IgD-negative memory B cell (primary cell): Measurements from ENCODE around the gene VEGFC. TPM values are rescaled to one million over a fixed set of nuclear protein-coding genes. Genes with fewer than 3 reads are reported as not detected.

Experiments
- H3K27ac Mint-ChIP-seq, 3 donors: one replicate each; pipeline ENCODE4 v1.8.0; 2020 to 2022; ENCODE audit warnings: mild to moderate bottlenecking in 3 of 3, mixed read lengths in 3 of 3, moderate library complexity in 1 of 3
- H3K27me3 Mint-ChIP-seq: one replicate; pipeline ENCODE4 v1.8.0; 2021; ENCODE audit warnings: mixed read lengths
- H3K36me3 Mint-ChIP-seq: one replicate; pipeline ENCODE4 v1.8.0; 2020; ENCODE audit warnings: mild to moderate bottlenecking, mixed read lengths
- H3K4me1 Mint-ChIP-seq, 3 donors: one replicate each; pipeline ENCODE4 v1.8.0; 2020 to 2022; ENCODE audit warnings: mixed read lengths in 3 of 3, mild to moderate bottlenecking in 1 of 3
- H3K4me3 Mint-ChIP-seq, 4 donors: one replicate each; pipeline ENCODE4 v1.8.0; 2020 to 2022; ENCODE audit warnings: mild to moderate bottlenecking in 4 of 4, mixed read lengths in 4 of 4, moderate library complexity in 3 of 4
- H3K9me3 Mint-ChIP-seq, 3 donors: one replicate each; pipeline ENCODE4 v1.8.0; 2020 to 2021; ENCODE audit warnings: mixed read lengths in 3 of 3, mild to moderate bottlenecking in 1 of 3
- polyA plus RNA-seq: library from polyadenylated mRNA; unstranded; fragments of 300-500 nt; fragmentation: Illumina TruSeq; gene quantifications from one replicate; pipeline ENCODE4 v1.2.3, GENCODE V29; 2021

VEGFC gene
- polyA plus RNA-seq, 1 donor from 2014 or later: not detected

- Mint-ChIP-seq H3K27me3 (no peaks in the 10 kb centered on the region), H3K4me3 (no peak overlapping the region), H3K4me1 (no peaks in the 10 kb centered on the region), H3K27ac (no peak overlapping the region), H3K36me3 (no peaks in the 10 kb centered on the region), H3K9me3 (peaks cover 0 to 3% (median 0%) of the 10 kb centered on the region in 3 donors)
Observed at GRCh38 chr4:176758731-176759130, 34.0 kb downstream of the VEGFC start.

GRCh38 chr4:176758323-176758722 is 34.4 kb downstream of the VEGFC start:
- Mint-ChIP-seq H3K4me3 (no peak overlapping the region), H3K27ac (no peak overlapping the region), H3K4me1 (no peaks in the 10 kb centered on the region), H3K27me3 (no peaks in the 10 kb centered on the region), H3K36me3 (no peaks in the 10 kb centered on the region), H3K9me3 (peaks cover 0 to 3% (median 0%) of the 10 kb centered on the region in 3 donors)

- H3K36me3 Mint-ChIP-seq: no peaks in the 10 kb centered on the region
- no peaks in the 10 kb centered on the region for H3K27me3 Mint-ChIP-seq
- H3K27ac Mint-ChIP-seq: no peak overlapping the region
- H3K4me3 Mint-ChIP-seq: no peak overlapping the region
- H3K9me3 Mint-ChIP-seq: peaks cover 0 to 3% (median 0%) of the 10 kb centered on the region in 3 donors
- no peaks in the 10 kb centered on the region for H3K4me1 Mint-ChIP-seq
Observed at GRCh38 chr4:176755613-176756012, 37.1 kb downstream of the VEGFC start.

- H3K36me3 Mint-ChIP-seq: no peaks in the 10 kb centered on the region
- H3K9me3 Mint-ChIP-seq: peaks cover 0 to 3% (median 0%) of the 10 kb centered on the region in 3 donors
- no peak overlapping the region for H3K4me3 Mint-ChIP-seq
- H3K27me3 Mint-ChIP-seq: no peaks in the 10 kb centered on the region
- H3K27ac Mint-ChIP-seq: no peak overlapping the region
- H3K4me1 Mint-ChIP-seq: no peaks in the 10 kb centered on the region
Observed at GRCh38 chr4:176755001-176755400, 37.7 kb downstream of the VEGFC start.

DNA sequence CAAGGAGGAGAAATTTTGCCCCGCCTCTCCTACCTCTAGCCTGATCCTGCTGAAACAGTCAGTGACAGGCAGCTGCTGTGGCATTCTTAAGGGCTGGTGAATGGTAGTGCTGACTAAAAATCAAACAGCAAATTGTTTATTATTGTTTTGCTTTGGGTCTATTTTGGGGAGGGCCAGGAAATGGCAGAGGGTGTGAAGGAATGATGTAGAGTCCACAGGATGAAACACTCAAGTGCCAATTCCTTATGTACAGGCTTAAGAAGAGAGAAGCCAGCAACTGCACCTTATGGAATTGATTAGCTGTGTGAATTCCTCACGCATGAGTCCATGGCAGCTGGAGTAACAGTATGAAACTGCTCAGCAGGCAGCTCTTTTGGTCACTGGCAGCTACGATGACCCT is 39.7 kb downstream of the VEGFC start:
- Mint-ChIP-seq H3K4me3 (no peak overlapping the region), H3K27ac (no peak overlapping the region), H3K27me3 (no peaks in the 10 kb centered on the region), H3K9me3 (peaks cover 0 to 3% (median 0%) of the 10 kb centered on the region in 3 donors), H3K4me1 (no peaks in the 10 kb centered on the region), H3K36me3 (no peaks in the 10 kb centered on the region)

- Mint-ChIP-seq H3K4me3 (no peak overlapping the region), H3K27ac (no peak overlapping the region), H3K36me3 (no peaks in the 10 kb centered on the region), H3K9me3 (peaks cover 0 to 3% (median 0%) of the 10 kb centered on the region in 3 donors), H3K27me3 (no peaks in the 10 kb centered on the region), H3K4me1 (no peaks in the 10 kb centered on the region)
Observed at GRCh38 chr4:176752191-176752749, 40.5 kb downstream of the VEGFC start.

DNA sequence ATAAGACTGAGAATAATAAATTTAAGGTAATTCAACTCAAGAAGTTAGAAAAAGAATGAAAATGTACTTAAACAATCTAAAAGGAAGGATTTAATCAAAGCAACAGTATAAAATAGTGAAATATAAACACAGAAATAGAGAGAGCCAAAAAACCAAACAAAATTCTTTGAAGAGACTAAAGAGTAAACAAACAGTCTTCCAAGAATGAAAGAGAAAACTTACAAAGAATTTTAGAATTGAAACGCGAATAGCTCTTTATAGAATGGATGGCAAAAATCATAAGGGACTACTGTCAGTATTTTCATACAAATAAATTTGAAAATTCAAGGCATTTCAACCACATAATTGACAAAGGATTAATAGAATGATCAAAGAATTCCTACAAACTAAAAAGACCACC is 41.7 kb downstream of the VEGFC start:
- no peaks in the 10 kb centered on the region for H3K9me3 Mint-ChIP-seq
- H3K36me3 Mint-ChIP-seq: no peaks in the 10 kb centered on the region
- H3K27me3 Mint-ChIP-seq: no peaks in the 10 kb centered on the region
- no peak overlapping the region for H3K27ac Mint-ChIP-seq
- no peaks in the 10 kb centered on the region for H3K4me1 Mint-ChIP-seq
- H3K4me3 Mint-ChIP-seq: no peak overlapping the region

- H3K36me3 Mint-ChIP-seq: no peaks in the 10 kb centered on the region
- no peak overlapping the region for H3K27ac Mint-ChIP-seq
- peaks cover 0 to 2% (median 0%) of the 10 kb centered on the region in 3 donors for H3K9me3 Mint-ChIP-seq
- no peaks in the 10 kb centered on the region for H3K4me1 Mint-ChIP-seq
- no peaks in the 10 kb centered on the region for H3K27me3 Mint-ChIP-seq
- H3K4me3 Mint-ChIP-seq: no peak overlapping the region
Observed at GRCh38 chr4:176746846-176747245, 45.9 kb downstream of the VEGFC start.

DNA sequence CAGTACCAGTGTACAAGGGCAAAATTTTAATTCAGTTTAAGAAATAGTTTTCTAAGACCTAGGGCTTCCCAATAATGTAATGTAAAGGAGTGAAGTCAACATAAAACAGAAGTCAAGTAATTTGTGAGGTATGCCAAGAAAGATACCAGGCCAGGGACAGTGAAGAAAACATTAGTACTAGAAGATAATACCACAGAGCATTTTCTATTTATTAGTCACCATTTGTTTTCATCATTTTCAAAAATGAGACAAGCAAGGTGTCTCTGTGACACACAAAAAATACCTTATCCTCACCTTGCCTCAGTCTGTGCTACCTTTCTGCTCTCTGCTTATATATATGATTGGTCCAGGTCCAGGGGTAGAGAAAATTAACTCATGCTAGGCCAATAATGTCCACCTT is 46.8 kb downstream of the VEGFC start:
- Mint-ChIP-seq H3K4me1 (no peaks in the 10 kb centered on the region), H3K4me3 (no peak overlapping the region), H3K9me3 (peaks cover 0 to 3% (median 2%) of the 10 kb centered on the region in 3 donors), H3K36me3 (no peaks in the 10 kb centered on the region), H3K27ac (no peak overlapping the region), H3K27me3 (no peaks in the 10 kb centered on the region)

GRCh38 chr4:176744091-176744490 is 48.6 kb downstream of the VEGFC start:
- Mint-ChIP-seq H3K4me3 (no peak overlapping the region), H3K27ac (no peak overlapping the region), H3K36me3 (no peaks in the 10 kb centered on the region), H3K4me1 (no peaks in the 10 kb centered on the region), H3K27me3 (no peaks in the 10 kb centered on the region), H3K9me3 (peaks cover 2 to 3% (median 3%) of the 10 kb centered on the region in 3 donors)

- no peaks in the 10 kb centered on the region for H3K4me1 Mint-ChIP-seq
- peaks cover 2 to 3% (median 3%) of the 10 kb centered on the region in 3 donors for H3K9me3 Mint-ChIP-seq
- H3K27me3 Mint-ChIP-seq: no peaks in the 10 kb centered on the region
- H3K4me3 Mint-ChIP-seq: no peak overlapping the region
- no peaks in the 10 kb centered on the region for H3K36me3 Mint-ChIP-seq
- H3K27ac Mint-ChIP-seq: no peak overlapping the region
Observed at GRCh38 chr4:176742211-176742610, 50.5 kb downstream of the VEGFC start.

DNA sequence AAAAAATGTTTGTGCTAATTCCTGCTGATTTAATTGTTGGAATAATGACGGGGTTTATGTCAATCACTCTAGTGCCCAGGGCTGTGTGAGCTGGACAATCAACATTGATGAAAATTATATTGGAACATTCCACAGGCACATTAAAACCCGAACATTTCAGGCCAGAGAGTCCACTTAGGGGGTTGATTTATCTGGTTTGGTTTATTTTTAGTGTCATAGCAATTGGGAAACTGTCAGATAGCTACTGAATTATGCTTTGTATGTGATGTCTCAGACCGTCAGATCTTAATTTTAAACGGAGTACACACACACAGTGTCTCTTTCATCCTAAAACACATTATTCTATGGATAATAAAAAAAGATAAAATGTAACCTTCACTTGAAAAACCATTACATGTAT is 51.5 kb downstream of the VEGFC start:
- no peaks in the 10 kb centered on the region for H3K27me3 Mint-ChIP-seq
- no peaks in the 10 kb centered on the region for H3K36me3 Mint-ChIP-seq
- peaks cover 2 to 3% (median 3%) of the 10 kb centered on the region in 3 donors for H3K9me3 Mint-ChIP-seq
- no peak overlapping the region for H3K4me3 Mint-ChIP-seq
- no peaks in the 10 kb centered on the region for H3K4me1 Mint-ChIP-seq
- no peak overlapping the region for H3K27ac Mint-ChIP-seq

GRCh38 chr4:176735300-176735699 is 57.4 kb downstream of the VEGFC start:
- Mint-ChIP-seq H3K4me1 (no peaks in the 10 kb centered on the region), H3K4me3 (no peak overlapping the region), H3K27ac (no peak overlapping the region), H3K27me3 (no peaks in the 10 kb centered on the region), H3K36me3 (no peaks in the 10 kb centered on the region), H3K9me3 (peaks cover 0 to 3% (median 0%) of the 10 kb centered on the region in 3 donors)

DNA sequence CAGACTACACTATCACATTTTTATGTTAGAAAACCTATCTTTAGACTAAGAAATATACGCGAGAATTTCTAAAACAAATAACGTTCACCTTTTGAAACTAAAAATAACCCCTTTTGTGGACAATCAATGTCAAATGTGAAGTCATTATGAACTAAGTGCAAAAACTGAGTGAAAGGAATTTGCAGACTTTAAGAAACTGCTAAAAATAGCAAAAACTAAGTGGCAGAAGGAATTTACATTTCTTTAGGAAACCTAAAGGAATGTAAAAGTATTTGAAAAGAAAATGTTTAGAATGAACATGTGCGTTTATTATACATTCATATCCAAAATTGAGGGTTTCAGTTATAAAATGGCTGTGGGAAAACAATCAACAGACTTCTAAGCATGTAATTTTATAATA is 58.3 kb downstream of the VEGFC start:
- H3K36me3 Mint-ChIP-seq: no peaks in the 10 kb centered on the region
- no peaks in the 10 kb centered on the region for H3K9me3 Mint-ChIP-seq
- H3K4me3 Mint-ChIP-seq: no peak overlapping the region
- H3K4me1 Mint-ChIP-seq: no peaks in the 10 kb centered on the region
- H3K27ac Mint-ChIP-seq: no peak overlapping the region
- H3K27me3 Mint-ChIP-seq: no peaks in the 10 kb centered on the region

DNA sequence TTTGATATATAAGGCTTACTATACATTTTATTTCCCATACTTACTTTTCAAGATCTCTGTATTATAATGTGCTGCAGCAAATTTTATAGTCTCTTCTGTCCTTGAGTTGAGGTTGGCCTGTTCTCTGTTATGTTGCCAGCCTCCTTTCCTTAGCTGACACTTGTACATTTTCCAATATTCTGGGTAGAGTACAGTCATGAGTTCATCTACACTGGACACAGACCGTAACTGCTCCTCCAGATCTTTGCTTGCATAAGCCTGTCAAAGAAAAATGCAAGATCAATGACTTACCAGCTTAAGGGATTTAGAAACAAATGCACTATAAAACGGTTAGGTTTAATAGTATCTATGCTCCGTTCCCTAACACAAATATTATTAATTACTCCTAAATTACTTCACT is 63.2 kb downstream of the VEGFC start:
- Mint-ChIP-seq H3K4me1 (no peaks in the 10 kb centered on the region), H3K36me3 (no peaks in the 10 kb centered on the region), H3K4me3 (no peak overlapping the region)

DNA sequence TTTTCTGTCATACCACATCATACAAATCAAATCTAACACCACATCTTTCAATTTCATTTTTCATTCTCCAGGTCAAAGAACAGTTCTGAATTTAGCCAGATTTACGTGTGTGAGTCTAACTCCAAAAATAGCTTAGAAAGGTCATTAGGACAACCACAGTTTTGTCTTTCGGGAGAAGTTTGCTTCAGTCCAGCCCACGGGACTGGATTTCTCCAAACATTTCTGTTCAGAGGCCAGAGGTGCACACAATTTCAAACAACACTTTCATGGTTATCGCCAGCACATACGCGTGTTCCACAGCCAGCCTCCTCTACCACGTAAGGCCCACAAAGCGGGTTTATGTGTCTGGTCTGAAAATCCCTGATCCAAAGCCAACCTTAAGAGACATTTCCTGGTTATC is 65.9 kb downstream of the VEGFC start:
- H3K27ac Mint-ChIP-seq: no peak overlapping the region
- H3K4me3 Mint-ChIP-seq: no peak overlapping the region
- no peaks in the 10 kb centered on the region for H3K9me3 Mint-ChIP-seq
- no peaks in the 10 kb centered on the region for H3K36me3 Mint-ChIP-seq
- no peaks in the 10 kb centered on the region for H3K4me1 Mint-ChIP-seq
- H3K27me3 Mint-ChIP-seq: no peaks in the 10 kb centered on the region

More for the DNA sequence above, 63.2 kb downstream of the VEGFC start:
- no peaks in the 10 kb centered on the region for H3K27me3 Mint-ChIP-seq
- H3K27ac Mint-ChIP-seq: no peak overlapping the region
- H3K9me3 Mint-ChIP-seq: no peaks in the 10 kb centered on the region
